Measurements from ENCODE around the gene TPR.

DNA sequence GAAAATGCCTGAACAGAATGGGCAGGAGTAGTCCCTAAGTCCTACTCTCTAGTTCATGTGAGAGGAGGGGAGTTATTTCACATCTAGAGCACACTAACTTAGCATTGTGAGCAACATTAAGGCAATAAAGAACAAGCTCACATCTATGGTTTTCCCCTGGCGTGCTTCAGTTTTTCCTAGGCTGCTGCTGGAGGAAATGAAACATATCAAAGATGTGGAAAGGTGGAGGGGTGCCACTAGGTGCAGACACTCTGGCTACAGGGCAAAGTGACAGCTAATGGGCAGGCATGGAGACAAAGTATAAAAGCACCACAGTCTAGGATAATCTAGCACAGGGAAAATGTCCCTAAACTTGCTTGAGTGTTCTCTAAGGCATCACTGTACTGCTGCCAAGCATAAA lies 82.2 kb downstream of the TPR start:
- TF ChIP-seq, protein P1, sequence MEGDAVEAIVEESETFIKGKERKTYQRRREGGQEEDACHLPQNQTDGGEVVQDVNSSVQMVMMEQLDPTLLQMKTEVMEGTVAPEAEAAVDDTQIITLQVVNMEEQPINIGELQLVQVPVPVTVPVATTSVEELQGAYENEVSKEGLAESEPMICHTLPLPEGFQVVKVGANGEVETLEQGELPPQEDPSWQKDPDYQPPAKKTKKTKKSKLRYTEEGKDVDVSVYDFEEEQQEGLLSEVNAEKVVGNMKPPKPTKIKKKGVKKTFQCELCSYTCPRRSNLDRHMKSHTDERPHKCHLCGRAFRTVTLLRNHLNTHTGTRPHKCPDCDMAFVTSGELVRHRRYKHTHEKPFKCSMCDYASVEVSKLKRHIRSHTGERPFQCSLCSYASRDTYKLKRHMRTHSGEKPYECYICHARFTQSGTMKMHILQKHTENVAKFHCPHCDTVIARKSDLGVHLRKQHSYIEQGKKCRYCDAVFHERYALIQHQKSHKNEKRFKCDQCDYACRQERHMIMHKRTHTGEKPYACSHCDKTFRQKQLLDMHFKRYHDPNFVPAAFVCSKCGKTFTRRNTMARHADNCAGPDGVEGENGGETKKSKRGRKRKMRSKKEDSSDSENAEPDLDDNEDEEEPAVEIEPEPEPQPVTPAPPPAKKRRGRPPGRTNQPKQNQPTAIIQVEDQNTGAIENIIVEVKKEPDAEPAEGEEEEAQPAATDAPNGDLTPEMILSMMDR (IDR thresholded peaks at IDR 0.05) = no peak
- TF ChIP-seq EP300 (IDR thresholded peaks at IDR 0.05) (no peak), POLR2AphosphoS5 (IDR thresholded peaks at IDR 0.05) (no peak), POLR2A (IDR thresholded peaks at IDR 0.05) (no peak)

Data from gastroesophageal sphincter (tissue), 3 donors.